GM10266 (cell line): ENCODE measurements around the gene PLAGL2.
"Not testable (repeated sequence)": the region's sequence is repeated elsewhere in the genome, so short reads cannot be mapped to it uniquely, and the experiment has no call there.

Experiments
- DNase-seq: peaks from one replicate; pipeline ENCODE4 v3.0.0; 2012; ENCODE audit errors: extremely low spot score
- TF ChIP-seq, protein P1 (sequence below): IDR thresholded peaks from 2 replicates; pipeline ENCODE4 v1.5.1; 2012; ENCODE audit warnings: mild to moderate bottlenecking, low read depth; ENCODE audit not compliant: control insufficient read depth, insufficient read depth; ENCODE audit errors: missing control alignments

The PLAGL2 gene

DNA sequence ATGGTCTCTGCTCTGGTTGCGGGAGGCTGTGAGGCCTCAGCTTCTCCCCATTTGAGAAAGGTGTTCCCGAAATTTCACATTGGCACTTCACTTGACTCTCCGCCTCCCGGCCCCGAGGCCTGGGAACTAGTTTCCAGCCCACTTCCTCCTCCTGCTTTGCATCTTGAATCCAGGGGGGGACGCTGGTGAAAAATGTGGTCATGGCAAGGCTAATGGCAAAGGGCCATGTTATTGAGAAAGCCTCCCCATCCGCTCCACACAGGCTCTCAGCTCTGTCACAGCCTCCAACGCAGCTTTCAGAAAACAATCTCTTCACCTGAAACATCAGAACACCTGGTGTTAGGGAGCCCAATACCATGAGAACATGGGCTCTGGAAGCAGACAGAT is 5.6 kb downstream of the PLAGL2 start:
- TF ChIP-seq, protein P1, sequence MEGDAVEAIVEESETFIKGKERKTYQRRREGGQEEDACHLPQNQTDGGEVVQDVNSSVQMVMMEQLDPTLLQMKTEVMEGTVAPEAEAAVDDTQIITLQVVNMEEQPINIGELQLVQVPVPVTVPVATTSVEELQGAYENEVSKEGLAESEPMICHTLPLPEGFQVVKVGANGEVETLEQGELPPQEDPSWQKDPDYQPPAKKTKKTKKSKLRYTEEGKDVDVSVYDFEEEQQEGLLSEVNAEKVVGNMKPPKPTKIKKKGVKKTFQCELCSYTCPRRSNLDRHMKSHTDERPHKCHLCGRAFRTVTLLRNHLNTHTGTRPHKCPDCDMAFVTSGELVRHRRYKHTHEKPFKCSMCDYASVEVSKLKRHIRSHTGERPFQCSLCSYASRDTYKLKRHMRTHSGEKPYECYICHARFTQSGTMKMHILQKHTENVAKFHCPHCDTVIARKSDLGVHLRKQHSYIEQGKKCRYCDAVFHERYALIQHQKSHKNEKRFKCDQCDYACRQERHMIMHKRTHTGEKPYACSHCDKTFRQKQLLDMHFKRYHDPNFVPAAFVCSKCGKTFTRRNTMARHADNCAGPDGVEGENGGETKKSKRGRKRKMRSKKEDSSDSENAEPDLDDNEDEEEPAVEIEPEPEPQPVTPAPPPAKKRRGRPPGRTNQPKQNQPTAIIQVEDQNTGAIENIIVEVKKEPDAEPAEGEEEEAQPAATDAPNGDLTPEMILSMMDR: no peak

DNA sequence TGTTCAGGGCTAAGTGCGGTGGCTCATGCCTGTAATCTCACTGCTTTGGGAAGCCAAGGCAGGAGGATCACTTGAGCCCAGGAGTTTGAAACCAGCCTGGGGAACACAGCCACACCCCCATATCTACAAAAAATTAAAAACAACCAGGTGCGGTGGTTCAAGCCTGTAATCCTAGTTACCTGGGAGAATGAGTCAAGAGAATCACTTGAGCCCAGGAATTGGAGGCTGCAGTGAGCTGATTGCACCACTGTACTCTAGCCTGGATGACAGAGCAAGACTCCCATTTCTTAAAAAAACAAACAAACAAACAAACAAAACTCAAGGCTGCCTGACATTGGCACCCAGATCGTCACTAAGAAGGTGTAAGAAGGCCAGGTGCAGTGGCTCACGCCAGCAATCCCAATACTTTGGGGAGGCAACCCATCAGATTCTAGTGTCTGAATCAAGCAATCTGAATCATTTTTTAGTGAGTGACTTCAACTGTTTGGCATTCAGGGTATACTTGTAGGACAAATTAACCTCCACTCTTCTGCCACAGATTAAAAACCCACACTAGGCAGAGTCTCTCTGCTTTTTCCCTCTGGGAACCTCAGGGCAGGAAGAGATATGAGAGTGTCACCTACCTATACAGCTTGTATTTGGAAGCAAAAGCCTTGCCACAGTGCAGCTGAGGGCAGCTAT is 6.1 kb downstream of the PLAGL2 start:
- TF ChIP-seq, protein P1: no peak
- no peak for DNase-seq

More for the DNA sequence above, 5.6 kb downstream of the PLAGL2 start:
- DNase-seq: no peak

DNA sequence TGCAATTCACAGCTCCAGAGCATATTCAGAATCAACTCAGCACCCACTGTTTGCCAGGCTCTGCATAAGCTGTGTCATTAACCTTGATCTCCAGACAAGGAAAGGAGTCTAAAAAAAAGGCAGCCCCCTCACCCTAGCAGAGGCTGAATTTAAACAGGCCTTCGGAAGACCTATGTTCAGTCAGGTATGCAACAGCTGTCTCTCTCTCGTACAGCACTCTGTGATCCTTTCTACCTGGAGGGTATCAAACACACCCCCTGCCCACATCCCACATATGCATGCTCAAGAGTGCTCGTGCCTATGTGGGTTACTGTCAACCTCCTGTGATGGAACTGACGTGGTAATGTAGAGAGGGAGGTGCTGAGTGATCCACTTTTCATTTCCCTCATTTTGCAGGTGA is 8.5 kb downstream of the PLAGL2 start:
- no peak for DNase-seq
- TF ChIP-seq, protein P1: no peak

DNA sequence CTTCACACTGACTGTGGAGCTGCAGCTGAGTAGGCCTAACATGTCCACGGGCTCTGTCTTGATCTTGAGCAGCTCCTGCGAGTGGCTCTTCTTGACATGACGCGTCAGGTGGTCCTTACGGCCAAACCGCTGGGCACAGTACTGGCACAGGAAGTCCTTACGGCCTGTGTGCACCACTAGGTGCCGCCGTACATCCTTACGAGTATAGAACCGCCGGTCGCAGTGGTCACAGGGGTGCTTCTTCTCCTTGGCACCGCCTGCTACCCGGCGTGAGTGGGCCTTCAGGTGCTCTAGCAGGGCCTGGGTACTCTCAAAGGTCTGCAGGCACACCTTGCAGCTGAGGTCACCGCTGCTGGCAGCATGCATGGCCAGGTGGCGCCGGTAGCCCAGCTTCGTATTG is 10.4 kb downstream of the PLAGL2 start:
- DNase-seq: not testable (repeated sequence)

DNA sequence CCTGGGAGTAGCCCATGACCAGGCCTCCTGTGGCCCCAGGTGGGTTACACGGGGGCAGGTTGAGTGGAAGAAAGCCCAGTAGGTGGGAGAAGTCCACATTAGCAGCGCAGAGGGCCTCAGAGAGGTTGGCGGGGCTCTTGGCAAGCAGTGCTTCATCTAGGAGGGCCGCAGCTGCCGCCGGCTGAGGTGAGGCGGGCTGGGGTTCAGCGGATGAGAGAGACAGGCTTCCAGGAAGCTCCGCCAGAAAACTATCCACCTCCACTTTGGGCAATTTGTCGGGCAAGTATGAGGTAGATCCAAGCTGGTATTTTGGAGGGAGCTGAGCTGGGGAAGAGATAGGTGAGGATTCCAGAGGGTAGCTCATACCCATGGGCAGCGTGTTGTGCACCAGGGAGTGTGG is 10.9 kb downstream of the PLAGL2 start:
- not testable (repeated sequence) for DNase-seq

DNA sequence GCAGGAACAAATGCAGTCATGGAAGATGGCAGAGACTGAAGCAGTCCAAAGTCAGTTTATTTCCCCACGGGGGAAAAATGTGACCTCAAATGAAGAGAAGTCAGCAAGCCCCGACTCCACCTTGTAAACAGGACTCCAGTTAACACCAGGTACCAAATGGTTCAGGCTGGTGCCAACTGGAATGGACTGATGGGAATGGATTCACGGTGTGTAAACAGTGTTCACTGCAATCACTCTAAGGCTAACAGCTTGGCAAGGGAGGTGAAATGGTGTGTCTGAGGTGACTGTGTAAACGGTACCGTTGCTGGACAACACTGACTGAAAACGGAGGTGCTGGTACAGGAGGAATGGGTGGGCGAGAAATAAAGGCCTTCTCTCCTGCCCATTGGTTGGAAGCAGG is 12.0 kb downstream of the PLAGL2 start:
- TF ChIP-seq, protein P1: no peak
- DNase-seq: no peak

DNA sequence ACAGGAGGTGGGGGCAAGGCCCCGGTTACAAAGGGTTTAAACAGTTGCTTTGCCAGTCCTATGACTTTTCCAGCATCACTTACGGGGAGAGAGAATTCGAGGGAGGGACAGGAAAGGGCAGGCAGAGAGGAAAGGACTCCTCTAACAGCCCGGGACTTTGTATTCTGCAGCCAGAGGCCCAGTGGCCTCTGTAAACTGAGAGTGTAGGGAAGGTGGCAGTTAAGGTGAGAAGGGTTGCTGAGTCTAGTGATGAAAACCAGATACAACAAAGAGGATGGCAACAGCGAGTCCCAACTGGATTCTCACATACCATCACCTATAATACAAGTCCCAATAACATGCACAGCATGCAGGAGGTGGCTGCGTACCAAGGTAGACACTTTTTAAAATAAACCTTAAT is 13.5 kb downstream of the PLAGL2 start:
- no peak for DNase-seq
- TF ChIP-seq, protein P1: no peak

DNA sequence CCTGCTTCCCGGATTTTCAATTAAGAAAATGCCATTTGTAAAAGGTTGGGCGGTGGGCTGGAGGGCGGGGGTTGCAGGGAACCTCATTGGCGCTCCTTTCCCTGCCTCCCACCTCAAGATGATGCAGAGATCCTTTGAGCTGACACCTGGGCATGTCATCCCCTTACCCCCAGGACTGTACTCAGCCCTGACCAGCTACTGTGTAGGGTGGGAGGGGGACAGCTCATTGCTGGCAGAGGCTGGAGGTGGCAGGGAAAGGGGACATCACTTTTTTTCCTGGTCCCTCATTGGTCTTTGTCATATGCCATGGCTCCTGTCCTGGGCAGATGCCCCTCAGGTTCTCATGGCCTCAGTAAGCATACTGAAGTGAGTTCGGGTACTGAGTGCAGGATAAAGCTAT is 14.2 kb downstream of the PLAGL2 start:
- not testable (repeated sequence) for DNase-seq

DNA sequence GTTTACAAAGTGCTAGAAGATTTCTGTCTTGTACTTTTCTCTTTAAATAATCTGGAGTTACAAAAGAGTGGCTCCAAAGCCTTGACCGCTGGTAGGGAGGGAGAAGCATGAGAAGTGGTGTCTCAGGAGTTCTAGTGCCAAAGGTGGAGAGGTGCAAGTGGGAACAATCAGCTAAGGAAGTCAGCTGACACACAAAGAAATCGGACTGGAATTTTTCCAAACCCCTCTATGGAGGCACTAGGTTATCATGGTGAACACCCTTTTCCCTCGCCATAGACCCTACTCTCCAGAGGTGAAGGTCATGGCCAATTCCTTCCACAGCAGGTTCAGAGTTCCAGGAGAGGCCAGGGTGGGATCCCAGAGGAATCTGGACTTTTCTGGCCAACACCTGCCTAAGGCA is 14.8 kb downstream of the PLAGL2 start:
- no peak for DNase-seq
- TF ChIP-seq, protein P1: no peak
